Thyroid gland (tissue), 4 donors: ENCODE data around the gene RBM15. TPM values are rescaled to one million over a fixed set of nuclear protein-coding genes. Genes with fewer than 3 reads are reported as not detected.

Experiments used
- DNase-seq, 2 donors: peaks; one replicate each; pipeline ENCODE4 v3.0.0-alpha.2; 2019
- H3K27ac ChIP-seq, 3 donors: fragments of 200-600 bp; sonication (generic); 1 replicate in 2 of 3; 2 replicates in 1 of 3; pipeline ENCODE4 v1.5.1; 2016 to 2019; ENCODE audit warnings: mild to moderate bottlenecking in 1 of 3, moderate library complexity in 1 of 3
- H3K27me3 ChIP-seq: fragments of 200-600 bp; sonication (generic); one replicate; pipeline ENCODE4 v1.5.1; 2019
- H3K36me3 ChIP-seq, 2 donors: fragments of 200-600 bp; sonication (generic); one replicate each; pipeline ENCODE4 v1.5.1; 2016 to 2019
- H3K4me1 ChIP-seq, 2 donors: fragments of 200-600 bp; sonication (generic); one replicate each; pipeline ENCODE4 v1.5.1; 2017 to 2019
- H3K4me3 ChIP-seq, 3 donors: fragments of 200-600 bp; sonication (generic); replicated peaks in 1 of 3; 1 replicate in 2 of 3; 2 replicates in 1 of 3; pipeline ENCODE4 v1.5.1; 2016; ENCODE audit warnings: mild to moderate bottlenecking in 1 of 3
- H3K9me3 ChIP-seq: fragments of 200-600 bp; sonication (generic); one replicate; pipeline ENCODE4 v1.5.1; 2017
- CTCF ChIP-seq, 6 experiments: fragments of 200-600 bp in 3 of 6; fragments of 450-650 bp in 3 of 6; sonication (generic) in 3 of 6; IDR thresholded peaks; one replicate each; pipeline ENCODE4 v1.5.1; 2016 to 2019; ENCODE audit warnings: antibody characterized with exemption in 6 of 6, mild to moderate bottlenecking in 2 of 6, inconsistent platforms in 1 of 6, moderate library complexity in 1 of 6
- POLR2A ChIP-seq, 2 donors: fragments of 450-650 bp; IDR thresholded peaks; one replicate each; pipeline ENCODE4 v1.6.1; 2017; ENCODE audit warnings: antibody characterized with exemption in 2 of 2, mild to moderate bottlenecking in 2 of 2, moderate library complexity in 1 of 2
- WGBS, 2 donors: methylation state at CpG; one replicate each; pipeline ENCODE4 v1.1.5; 2017; 5-methylcytosine and 5-hydroxymethylcytosine counted together
- intact Hi-C: fragments of 100-400 bp; cut with DNase I; formaldehyde crosslinking; loops from one replicate; pipeline ENCODE4 v1.15.1; 2023
- total RNA-seq, 4 donors: library from RNA; depleted of rRNA; stranded (reverse); fragments of >200 nt; gene quantifications; one replicate each; pipeline ENCODE4 v1.2.3, GENCODE V29; 2016

RBM15 gene
- total RNA-seq, 4 donors from 2014 or later: 38.4 to 59.8 (median 40.7) TPM

- Histone ChIP-seq H3K4me3 (no peak overlapping the region), H3K27ac (no peak overlapping the region), H3K36me3 (no peaks in the 10 kb centered on the region), H3K27me3 (no peaks in the 10 kb centered on the region), H3K9me3 (no peaks in the 10 kb centered on the region), H3K4me1 (no peaks in the 10 kb centered on the region)
- intact Hi-C loops: no loop called here
- TF ChIP-seq CTCF (IDR thresholded peaks at IDR 0.05) (no peak), POLR2A (IDR thresholded peaks at IDR 0.05) (no peak)
- no peak for DNase-seq
- 50 to 73% methylated on average over 1 of the region's 1 CpG for WGBS, 2 donors
Observed at GRCh38 chr1:110320168-110320518, 19.0 kb upstream of the RBM15 start.

GRCh38 chr1:110321045-110321444, 18.1 kb upstream of the RBM15 start:
- intact Hi-C loops: no loop called here
- TF ChIP-seq CTCF (IDR thresholded peaks at IDR 0.05) (no peak), POLR2A (IDR thresholded peaks at IDR 0.05) (no peak)
- WGBS, 2 donors: 89 to 94% methylated on average over 2 of the region's 2 CpGs
- H3K27me3 ChIP-seq: no peaks in the 10 kb centered on the region
- no peaks in the 10 kb centered on the region for H3K9me3 ChIP-seq
- no peaks in the 10 kb centered on the region for H3K36me3 ChIP-seq
- H3K4me3 ChIP-seq: no peak overlapping the region
- DNase-seq: no peak
- no peak overlapping the region for H3K27ac ChIP-seq
- no peaks in the 10 kb centered on the region for H3K4me1 ChIP-seq

GRCh38 chr1:110321846-110322245, 17.3 kb upstream of the RBM15 start:
- Histone ChIP-seq H3K4me1 (no peaks in the 10 kb centered on the region), H3K36me3 (no peaks in the 10 kb centered on the region), H3K9me3 (no peaks in the 10 kb centered on the region), H3K27me3 (no peaks in the 10 kb centered on the region), H3K4me3 (no peak overlapping the region), H3K27ac (no peak overlapping the region)
- DNase-seq: no peak
- TF ChIP-seq POLR2A (IDR thresholded peaks at IDR 0.05) (no peak), CTCF (IDR thresholded peaks at IDR 0.05) (no peak)
- 71 to 82% methylated on average over 4 of the region's 4 CpGs for WGBS, 2 donors
- intact Hi-C loops: no loop called here

- intact Hi-C loops: no loop called here
- no peak overlapping the region for H3K27ac ChIP-seq
- 91 to 93% methylated on average over 1 of the region's 1 CpG for WGBS, 2 donors
- no peaks in the 10 kb centered on the region for H3K4me1 ChIP-seq
- no peak for DNase-seq
- no peak overlapping the region for H3K4me3 ChIP-seq
- H3K9me3 ChIP-seq: no peaks in the 10 kb centered on the region
- no peaks in the 10 kb centered on the region for H3K27me3 ChIP-seq
- TF ChIP-seq POLR2A (IDR thresholded peaks at IDR 0.05) (no peak), CTCF (IDR thresholded peaks at IDR 0.05) (no peak)
- no peaks in the 10 kb centered on the region for H3K36me3 ChIP-seq
Observed at GRCh38 chr1:110324667-110325066, 14.5 kb upstream of the RBM15 start.

- Histone ChIP-seq H3K4me1 (no peaks in the 10 kb centered on the region), H3K4me3 (no peak overlapping the region), H3K9me3 (no peaks in the 10 kb centered on the region), H3K27me3 (no peaks in the 10 kb centered on the region), H3K36me3 (no peaks in the 10 kb centered on the region), H3K27ac (no peak overlapping the region)
- WGBS, 2 donors: 52 to 83% methylated on average over 1 of the region's 1 CpG
- TF ChIP-seq POLR2A (IDR thresholded peaks at IDR 0.05) (no peak), CTCF (IDR thresholded peaks at IDR 0.05) (no peak)
- intact Hi-C loops: no loop called here
- no peak for DNase-seq
Observed at GRCh38 chr1:110326826-110327225, 12.4 kb upstream of the RBM15 start.
